IMR-90 (cell line): Measurements from ENCODE around the gene POTEJ. TPM values are rescaled to one million over a fixed set of nuclear protein-coding genes. Genes with fewer than 3 reads are reported as not detected.
"Not testable (repeated sequence)": the region's sequence is repeated elsewhere in the genome, so short reads cannot be mapped to it uniquely, and the experiment has no call there.

Source experiments
- ATAC-seq: fragments of 200-7000 bp; cut with Tn5 transposase; 2 replicates; pipeline ENCODE4 v1.9.1; 2020; ENCODE audit warnings: low read depth, mild to moderate bottlenecking, moderate library complexity
- BruUV-seq: library from RNA; stranded (reverse); fragments of 400-500 nt; replicated peaks from 2 replicates; lab custom pipeline; 2021; lab: Mats Ljungman, UMichigan
- CTCF ChIA-PET: fragments of 300-600 bp; formaldehyde crosslinking; extraction: SDS; loops from one replicate; lab custom pipeline; 2021; ENCODE audit warnings: antibody characterized with exemption; lab: Yijun Ruan, JAX
- POLR2A ChIA-PET: fragments of 300-600 bp; sonication (Branson Sonifier 250); formaldehyde crosslinking; loops from one replicate; lab custom pipeline; 2022; ENCODE audit warnings: antibody characterized with exemption; ENCODE audit not compliant: unreplicated experiment; lab: Charles Lee
- DNase-seq: peaks from one replicate; pipeline ENCODE4 v3.0.0; 2013
- H2AFZ ChIP-seq: replicated peaks from 2 replicates; pipeline ENCODE3; 2013; ENCODE audit warnings: low read length, mild to moderate bottlenecking; ENCODE audit not compliant: poor library complexity
- H2AK5ac ChIP-seq: 2 replicates; pipeline ENCODE4 v1.6.1; 2013; ENCODE audit warnings: low read depth, low read length, inconsistent platforms
- H2AK9ac ChIP-seq: replicated peaks from 2 replicates; pipeline ENCODE3; 2013; ENCODE audit warnings: mild to moderate bottlenecking, low read depth, low read length, moderate library complexity; ENCODE audit not compliant: poor library complexity
- H2BK120ac ChIP-seq: 2 replicates; pipeline ENCODE4 v1.6.1; 2013; ENCODE audit warnings: low read depth, low read length, inconsistent platforms
- H2BK15ac ChIP-seq: 3 replicates; pipeline ENCODE4 v1.6.1; 2013; ENCODE audit warnings: low read depth, low read length, inconsistent platforms
- H2BK20ac ChIP-seq: 2 replicates; pipeline ENCODE4 v1.6.1; 2013; ENCODE audit warnings: low read depth, mild to moderate bottlenecking, inconsistent platforms, low read length, moderate library complexity
- H2BK5ac ChIP-seq: 2 replicates; pipeline ENCODE4 v1.6.1; 2013; ENCODE audit warnings: mild to moderate bottlenecking, low read depth, low read length, inconsistent platforms; ENCODE audit not compliant: poor library complexity, severe bottlenecking
- H3K14ac ChIP-seq: replicated peaks from 2 replicates; pipeline ENCODE4 v1.6.1; 2013; ENCODE audit warnings: low read depth, low read length, inconsistent platforms
- H3K18ac ChIP-seq: 2 replicates; pipeline ENCODE4 v1.6.1; 2013; ENCODE audit warnings: low read depth, low read length, control low read depth
- H3K23ac ChIP-seq: 2 replicates; pipeline ENCODE4 v1.6.1; 2013; ENCODE audit warnings: low read depth, low read length, inconsistent platforms
- H3K27ac ChIP-seq: 2 replicates; pipeline ENCODE4 v1.5.1; 2013; ENCODE audit warnings: mild to moderate bottlenecking, control low read depth, low read length; ENCODE audit not compliant: insufficient read depth
- H3K27me3 ChIP-seq: 2 replicates; pipeline ENCODE4 v1.6.1; 2013; ENCODE audit warnings: low read length; ENCODE audit not compliant: control insufficient read depth, insufficient read depth
- H3K36me3 ChIP-seq: 2 replicates; pipeline ENCODE4 v1.6.1; 2013; ENCODE audit warnings: low read length, mixed read lengths; ENCODE audit not compliant: control insufficient read depth, insufficient read depth
- H3K4ac ChIP-seq: 2 replicates; pipeline ENCODE4 v1.6.1; 2013; ENCODE audit warnings: low read depth, low read length, inconsistent platforms
- H3K4me1 ChIP-seq: 2 replicates; pipeline ENCODE4 v1.6.1; 2013; ENCODE audit warnings: low read length, mixed read lengths; ENCODE audit not compliant: control insufficient read depth, insufficient read depth
- H3K4me2 ChIP-seq: 2 replicates; pipeline ENCODE4 v1.6.1; 2013; ENCODE audit warnings: low read depth, mild to moderate bottlenecking, control low read depth, low read length, moderate library complexity
- H3K4me3 ChIP-seq: 2 replicates; pipeline ENCODE4 v1.5.1; 2013; ENCODE audit warnings: low read depth, mild to moderate bottlenecking, control low read depth, low read length, moderate library complexity; ENCODE audit not compliant: insufficient read depth
- H3K56ac ChIP-seq: 2 replicates; pipeline ENCODE4 v1.6.1; 2013; ENCODE audit warnings: low read length, inconsistent platforms; ENCODE audit not compliant: insufficient read depth; ENCODE audit errors: extremely low read depth
- H3K79me1 ChIP-seq, 2 experiments: 2 replicates each; pipeline ENCODE4 v1.6.1; 2013; ENCODE audit warnings: low read length in 2 of 2, inconsistent platforms in 1 of 2, low read depth in 1 of 2
- H3K9ac ChIP-seq: 2 replicates; pipeline ENCODE4 v1.6.1; 2013; ENCODE audit warnings: low read depth, low read length, control low read depth
- H3K9me1 ChIP-seq: 2 replicates; pipeline ENCODE4 v1.6.1; 2013; ENCODE audit warnings: low read length, inconsistent platforms; ENCODE audit not compliant: insufficient read depth
- H3K9me3 ChIP-seq: 2 replicates; pipeline ENCODE4 v1.6.1; 2013; ENCODE audit warnings: low read length; ENCODE audit not compliant: control insufficient read depth, insufficient read depth
- H4K20me1 ChIP-seq: 2 replicates; pipeline ENCODE4 v1.6.1; 2013; ENCODE audit warnings: low read length, inconsistent platforms; ENCODE audit not compliant: insufficient read depth
- H4K5ac ChIP-seq: 2 replicates; pipeline ENCODE4 v1.6.1; 2013; ENCODE audit warnings: mild to moderate bottlenecking, low read depth, low read length, control low read depth
- H4K8ac ChIP-seq, 2 experiments: 2 replicates each; pipeline ENCODE4 v1.6.1; 2013; ENCODE audit warnings: low read depth in 2 of 2, low read length in 2 of 2, control low read depth in 1 of 2, inconsistent platforms in 1 of 2
- H4K91ac ChIP-seq: 2 replicates; pipeline ENCODE4 v1.6.1; 2013; ENCODE audit warnings: low read depth, low read length, inconsistent platforms; ENCODE audit not compliant: insufficient read depth
- WGBS, 2 experiments: methylation state at CpG; one replicate each; pipeline versions ENCODE4 v1.1.5 to v1.1.7; 2013; ENCODE audit warnings: missing lambda C conversion rate in 2 of 2; ENCODE audit not compliant: insufficient read length in 1 of 2; ENCODE audit errors: extremely low coverage in 2 of 2; 5-methylcytosine and 5-hydroxymethylcytosine counted together
- dilution Hi-C: fragments of 300-500 bp; cut with HindIII; formaldehyde crosslinking; loops from one replicate; pipeline ENCODE4 v1.14.3; 2018; ENCODE audit warnings: low sequenced_read_pairs; ENCODE audit not compliant: unreplicated experiment
- in situ Hi-C: fragments of 300-500 bp; cut with MboI; formaldehyde crosslinking; loops from 3 replicates; pipeline ENCODE4 v1.14.3; 2019; ENCODE audit warnings: low sequenced_read_pairs, inconsistent platforms, mixed read lengths
- intact Hi-C: fragments of 100-400 bp; cut with micrococcal nuclease; formaldehyde crosslinking; loops from 2 replicates; pipeline ENCODE4 v1.10.0; 2022
- polyA plus RNA-seq, 3 experiments: library from polyadenylated mRNA; depleted of rRNA; stranded (reverse); fragments of >200 nt; gene quantifications; 2 replicates each; pipeline ENCODE4 v1.2.3, GENCODE V29; 2012; ENCODE audit warnings: low replicate concordance in 1 of 3
- total RNA-seq: library from RNA; depleted of rRNA; stranded (reverse); fragments of >200 nt; gene quantifications from 2 replicates; pipeline ENCODE4 v1.2.3, GENCODE V29; 2012

The POTEJ gene
- total and polyA plus RNA-seq, 2 of the 4 experiments (the other 2 are of a cell fraction), result not detected

- H4K8ac ChIP-seq, H2BK120ac ChIP-seq, H3K4me1 ChIP-seq, H3K14ac ChIP-seq, H4K91ac ChIP-seq, H2AK9ac ChIP-seq, H3K9me3 ChIP-seq, DNase-seq, CTCF ChIA-PET, H3K36me3 ChIP-seq, H3K4ac ChIP-seq, H3K27ac ChIP-seq, H3K9me1 ChIP-seq, H3K9ac ChIP-seq, H4K20me1 ChIP-seq, H3K79me1 ChIP-seq, H3K4me3 ChIP-seq, H2BK5ac ChIP-seq, H3K23ac ChIP-seq, H3K4me2 ChIP-seq, H2AFZ ChIP-seq, H3K56ac ChIP-seq, BruUV-seq, dilution Hi-C loops, intact Hi-C loops, POLR2A ChIA-PET, in situ Hi-C loops, H3K18ac ChIP-seq, H4K5ac ChIP-seq, H3K27me3 ChIP-seq, H2BK20ac ChIP-seq, H2BK15ac ChIP-seq, ATAC-seq, H2AK5ac ChIP-seq: not testable (repeated sequence)
- WGBS, 2 experiments, result no CpG with 5 or more reads among the region's 6 CpGs
Observed at GRCh38 chr2:130596757-130597156, 14.5 kb upstream of the POTEJ start.

DNA sequence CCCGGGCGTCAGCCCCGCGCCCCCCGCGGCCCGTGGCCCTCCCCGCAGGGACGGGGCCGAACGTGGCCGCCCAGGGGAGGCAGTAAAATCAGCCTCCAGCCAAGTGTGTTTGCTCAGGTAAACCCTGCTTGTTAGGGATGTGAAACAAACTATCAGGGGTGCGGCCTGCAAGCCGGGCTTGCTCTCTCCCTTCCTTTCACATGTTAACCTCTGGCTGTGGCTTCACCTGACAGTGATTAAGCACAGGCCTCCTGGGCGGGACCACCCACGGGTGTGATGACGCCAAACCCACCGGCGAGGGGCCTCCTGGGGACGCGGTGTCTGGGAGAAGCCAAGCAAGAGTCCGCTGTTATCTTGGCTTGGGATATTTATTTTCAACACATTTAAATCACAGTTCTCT is 13.2 kb upstream of the POTEJ start:
- in situ Hi-C loops, DNase-seq, H3K9me3 ChIP-seq, POLR2A ChIA-PET, H3K9me1 ChIP-seq, H2BK20ac ChIP-seq, H3K9ac ChIP-seq, H4K5ac ChIP-seq, H3K14ac ChIP-seq, H2BK120ac ChIP-seq, H4K91ac ChIP-seq, H3K27ac ChIP-seq, CTCF ChIA-PET, H3K23ac ChIP-seq, intact Hi-C loops, H2AK5ac ChIP-seq, dilution Hi-C loops, H4K20me1 ChIP-seq, H3K4me1 ChIP-seq, H4K8ac ChIP-seq, H3K4ac ChIP-seq, H2BK15ac ChIP-seq, H2BK5ac ChIP-seq, H3K4me3 ChIP-seq, BruUV-seq, H3K36me3 ChIP-seq, H2AFZ ChIP-seq, ATAC-seq, H3K18ac ChIP-seq, H2AK9ac ChIP-seq, H3K56ac ChIP-seq, H3K27me3 ChIP-seq, H3K79me1 ChIP-seq, H3K4me2 ChIP-seq: not testable (repeated sequence)
- WGBS, 2 experiments, result no CpG with 5 or more reads among the region's 22 CpGs
